Smooth muscle cell (in vitro differentiated cells): ENCODE results near the gene EMX2. TPM values are rescaled to one million over a fixed set of nuclear protein-coding genes. Genes with fewer than 3 reads are reported as not detected.

Experiments used
- DNase-seq: peaks from one replicate; lab custom pipeline; 2025; ENCODE audit not compliant: unreplicated experiment; lab: John Stamatoyannopoulos, UW
- H2AFZ ChIP-seq: fragments of 200-600 bp; sonication (generic); 2 replicates; pipeline ENCODE4 v1.6.0; 2016; ENCODE audit warnings: antibody characterized with exemption, low read depth, mild to moderate bottlenecking
- H3F3A ChIP-seq: fragments of 200-600 bp; sonication (generic); 2 replicates; pipeline ENCODE4 v1.6.0; 2017; ENCODE audit warnings: antibody characterized with exemption, low read depth
- H3K27ac ChIP-seq: fragments of 200-600 bp; sonication (generic); 2 replicates; pipeline ENCODE4 v1.5.1; 2016; ENCODE audit warnings: low read depth, mild to moderate bottlenecking
- H3K27me3 ChIP-seq: fragments of 200-600 bp; sonication (generic); 2 replicates; pipeline ENCODE4 v1.6.1; 2016; ENCODE audit warnings: low read depth, mild to moderate bottlenecking
- H3K36me3 ChIP-seq: fragments of 200-600 bp; sonication (generic); 2 replicates; pipeline ENCODE4 v1.5.1; 2016; ENCODE audit warnings: low read depth
- H3K4me1 ChIP-seq: fragments of 200-600 bp; sonication (generic); 2 replicates; pipeline ENCODE4 v1.5.1; 2016; ENCODE audit warnings: low read depth
- H3K4me2 ChIP-seq: fragments of 200-600 bp; sonication (generic); 2 replicates; pipeline ENCODE4 v1.6.0; 2016; ENCODE audit warnings: mild to moderate bottlenecking
- H3K4me3 ChIP-seq: fragments of 200-600 bp; sonication (generic); 2 replicates; pipeline ENCODE4 v1.5.1; 2016; ENCODE audit warnings: mild to moderate bottlenecking
- H3K79me2 ChIP-seq: fragments of 200-600 bp; sonication (generic); 2 replicates; pipeline ENCODE4 v1.6.0; 2016; ENCODE audit warnings: low read depth, mild to moderate bottlenecking
- H3K9ac ChIP-seq: fragments of 200-600 bp; sonication (generic); 2 replicates; pipeline ENCODE4 v1.6.0; 2016; ENCODE audit warnings: low read depth
- H3K9me3 ChIP-seq: fragments of 200-600 bp; sonication (generic); replicated peaks from 2 replicates; pipeline ENCODE4 v1.5.1; 2016; ENCODE audit warnings: low read depth
- H4K20me1 ChIP-seq: fragments of 200-600 bp; sonication (generic); 2 replicates; pipeline ENCODE4 v1.6.0; 2016; ENCODE audit warnings: low read depth
- CTCF ChIP-seq: fragments of 200-600 bp; sonication (generic); IDR thresholded peaks from 2 replicates; pipeline ENCODE4 v1.5.1; 2017; ENCODE audit warnings: borderline replicate concordance, mild to moderate bottlenecking, antibody characterized with exemption; ENCODE audit not compliant: insufficient read depth, poor library complexity, severe bottlenecking
- WGBS: methylation state at CpG from one replicate; pipeline ENCODE4 v1.1.7; 2016; ENCODE audit warnings: low lambda C conversion rate; 5-methylcytosine and 5-hydroxymethylcytosine counted together
- polyA plus RNA-seq: library from polyadenylated mRNA; unstranded; fragments of >200 nt; fragmentation: Nextera tagmentation; extraction: Ambion mirVana; gene quantifications from 2 replicates; pipeline ENCODE4 v1.2.1, GENCODE V29; 2016
- total RNA-seq: library from RNA; depleted of rRNA; stranded (reverse); fragments of >200 nt; gene quantifications from 2 replicates; pipeline ENCODE4 v1.2.3, GENCODE V29; 2014

EMX2 gene
- total and polyA plus RNA-seq, 2 experiments from 2014 or later = 0.27 TPM; not detected in 1

- 12% methylated on average over 24 of the region's 24 CpGs for WGBS
- peaks cover 99% of the 10 kb centered on the region for H3K27me3 ChIP-seq
- H3K4me2 ChIP-seq = no peak overlapping the region
- H4K20me1 ChIP-seq = no peaks in the 10 kb centered on the region
- DNase-seq = no peak
- no peaks in the 10 kb centered on the region for H3K79me2 ChIP-seq
- peaks cover 35% of the 10 kb centered on the region for H3K4me1 ChIP-seq
- TF ChIP-seq CTCF = no peak
- no peak overlapping the region for H2AFZ ChIP-seq
- no peak overlapping the region for H3K4me3 ChIP-seq
- no peaks in the 10 kb centered on the region for H3K36me3 ChIP-seq
- H3K9me3 ChIP-seq = no peaks in the 10 kb centered on the region
- no peak overlapping the region for H3K9ac ChIP-seq
- no peak overlapping the region for H3K27ac ChIP-seq
- no peaks in the 10 kb centered on the region for H3F3A ChIP-seq
These were observed 8.9 kb upstream of the EMX2 start for GRCh38 chr10:117533507-117534281.

GRCh38 chr10:117534321-117535297 is 7.9 kb upstream of the EMX2 start:
- H3K9ac ChIP-seq = no peak overlapping the region

GRCh38 chr10:117535298-117536071 is 7.1 kb upstream of the EMX2 start:
- Histone ChIP-seq H3K4me1 (peaks cover 46% of the 10 kb centered on the region), H3K79me2 (no peaks in the 10 kb centered on the region), H2AFZ (no peak overlapping the region), H3K9me3 (no peaks in the 10 kb centered on the region), H3F3A (no peaks in the 10 kb centered on the region), H3K27me3 (peaks cover 99% of the 10 kb centered on the region), H3K4me2 (peak overlapping the region; percentile 84), H3K9ac (no peak overlapping the region), H3K36me3 (no peaks in the 10 kb centered on the region), H3K4me3 (peak overlapping the region; percentile 41), H3K27ac (no peak overlapping the region), H4K20me1 (no peaks in the 10 kb centered on the region)
- 5% methylated on average over 49 of the region's 54 CpGs for WGBS
- TF ChIP-seq CTCF = no peak
- no peak for DNase-seq

More at GRCh38 chr10:117534321-117535297, 7.9 kb upstream of the EMX2 start:
- no peak for DNase-seq
- Histone ChIP-seq H3K4me2 (peak overlapping the region; percentile 84), H3K27ac (no peak overlapping the region), H3K9me3 (no peaks in the 10 kb centered on the region), H4K20me1 (no peaks in the 10 kb centered on the region), H3K27me3 (peaks cover 99% of the 10 kb centered on the region), H3K79me2 (no peaks in the 10 kb centered on the region), H3K4me3 (peak overlapping the region; percentile 41), H3K4me1 (peaks cover 37% of the 10 kb centered on the region), H2AFZ (no peak overlapping the region), H3K36me3 (no peaks in the 10 kb centered on the region), H3F3A (no peaks in the 10 kb centered on the region)
- 6% methylated on average over 74 of the region's 76 CpGs for WGBS
- no peak for TF ChIP-seq CTCF
